GM12891 (cell line): Measurements from ENCODE around the gene DHRSX.
"Not testable (repeated sequence)": the region's sequence is repeated elsewhere in the genome, so short reads cannot be mapped to it uniquely, and the experiment has no call there.

Experiments used
- DNase-seq: peaks from one replicate; pipeline ENCODE4 v3.0.0; 2011; ENCODE audit warnings: low spot score; ENCODE audit not compliant: insufficient read length
- FAIRE-seq: peaks from 2 replicates; lab custom pipeline; 2011; peaks lifted over from hg19 to GRCh38; lab: Jason Lieb, UNC
- PAX5 ChIP-seq: IDR thresholded peaks from 2 replicates; pipeline ENCODE4 v1.6.1; 2011; ENCODE audit warnings: low read length, moderate library complexity, mild to moderate bottlenecking; ENCODE audit not compliant: insufficient read depth, severe bottlenecking
- POLR2A ChIP-seq: IDR thresholded peaks from 2 replicates; pipeline ENCODE4 v1.6.1; 2011; ENCODE audit warnings: low read depth, low read length, control low read depth
- POLR2AphosphoS5 ChIP-seq: IDR thresholded peaks from 2 replicates; pipeline ENCODE4 v1.6.1; 2011; ENCODE audit warnings: low read depth, low read length, control low read depth
- POU2F2 ChIP-seq: IDR thresholded peaks from 2 replicates; pipeline ENCODE4 v1.6.1; 2011; ENCODE audit warnings: low read depth, mild to moderate bottlenecking, control low read depth, low read length, moderate library complexity
- SPI1 ChIP-seq: IDR thresholded peaks from 2 replicates; pipeline ENCODE4 v1.6.1; 2011; ENCODE audit warnings: low read depth, low read length, control low read depth
- TAF1 ChIP-seq: IDR thresholded peaks from 2 replicates; pipeline ENCODE4 v1.6.1; 2011; ENCODE audit warnings: low read depth, low read length, control low read depth

The DHRSX gene

GRCh38 chrX:2384486-2384885 lies 116.3 kb downstream of the DHRSX start:
- FAIRE-seq: no peak

GRCh38 chrX:2383735-2384134 lies 117.0 kb downstream of the DHRSX start:
- TF ChIP-seq TAF1 (no peak), POU2F2 (no peak), SPI1 (no peak)
- DNase-seq (no peak), FAIRE-seq (no peak)

More at GRCh38 chrX:2384486-2384885, 116.3 kb downstream of the DHRSX start:
- TF ChIP-seq POLR2AphosphoS5 (no peak), POLR2A (no peak), SPI1 (no peak), TAF1 (no peak), POU2F2 (no peak), PAX5 (no peak)
- no peak for DNase-seq

GRCh38 chrX:2383144-2383543 lies 117.6 kb downstream of the DHRSX start:
- TF ChIP-seq POLR2A (no peak), POU2F2 (no peak), POLR2AphosphoS5 (no peak), PAX5 (no peak)
- FAIRE-seq: peak; percentile 80
- no peak for DNase-seq

GRCh38 chrX:2382433-2383048 lies 118.2 kb downstream of the DHRSX start:
- DNase-seq: not testable (repeated sequence)
- peak; percentile 85 for FAIRE-seq

- FAIRE-seq: no peak
- DNase-seq: no peak
- TF ChIP-seq PAX5 (no peak), SPI1 (no peak), POU2F2 (no peak), TAF1 (no peak), POLR2A (no peak), POLR2AphosphoS5 (no peak)
Observed at GRCh38 chrX:2376166-2376565, 124.6 kb downstream of the DHRSX start.

GRCh38 chrX:2374086-2374485 lies 126.7 kb downstream of the DHRSX start:
- DNase-seq (no peak), FAIRE-seq (no peak)
- TF ChIP-seq POLR2A (no peak), TAF1 (no peak), PAX5 (no peak), POU2F2 (no peak), SPI1 (no peak), POLR2AphosphoS5 (no peak)

GRCh38 chrX:2373615-2374014 lies 127.2 kb downstream of the DHRSX start:
- DNase-seq: no peak
- FAIRE-seq: no peak
- TF ChIP-seq POLR2A (no peak), PAX5 (no peak), SPI1 (no peak), POU2F2 (no peak), POLR2AphosphoS5 (no peak)

- TF ChIP-seq PAX5: no peak
- no peak for TF ChIP-seq POLR2AphosphoS5
- no peak for TF ChIP-seq SPI1
- TF ChIP-seq POLR2A: no peak
- no peak for TF ChIP-seq POU2F2
- no peak for TF ChIP-seq TAF1
- no peak for DNase-seq
- FAIRE-seq: peak; percentile 43
Observed at GRCh38 chrX:2371026-2371711, 129.6 kb downstream of the DHRSX start.

GRCh38 chrX:2370456-2370855 lies 130.3 kb downstream of the DHRSX start:
- FAIRE-seq: no peak
- TF ChIP-seq TAF1: no peak
- no peak for DNase-seq

GRCh38 chrX:2369206-2369605 lies 131.6 kb downstream of the DHRSX start:
- no peak for TF ChIP-seq SPI1
- no peak for TF ChIP-seq POLR2A
- no peak for FAIRE-seq
- no peak for DNase-seq

GRCh38 chrX:2360731-2361130 lies 140.0 kb downstream of the DHRSX start:
- TF ChIP-seq TAF1: no peak
- TF ChIP-seq POLR2AphosphoS5: no peak
- FAIRE-seq: no peak
- no peak for DNase-seq

- FAIRE-seq, DNase-seq: not testable (repeated sequence)
Observed at GRCh38 chrX:2359522-2359921, 141.3 kb downstream of the DHRSX start.
